ENCODE measurements around the gene GIMAP2. TPM values are rescaled to one million over a fixed set of nuclear protein-coding genes. Genes with fewer than 3 reads are reported as not detected.

Gene GIMAP2
- 0.48 and 0.54 TPM in 2 replicates for total RNA-seq

DNA sequence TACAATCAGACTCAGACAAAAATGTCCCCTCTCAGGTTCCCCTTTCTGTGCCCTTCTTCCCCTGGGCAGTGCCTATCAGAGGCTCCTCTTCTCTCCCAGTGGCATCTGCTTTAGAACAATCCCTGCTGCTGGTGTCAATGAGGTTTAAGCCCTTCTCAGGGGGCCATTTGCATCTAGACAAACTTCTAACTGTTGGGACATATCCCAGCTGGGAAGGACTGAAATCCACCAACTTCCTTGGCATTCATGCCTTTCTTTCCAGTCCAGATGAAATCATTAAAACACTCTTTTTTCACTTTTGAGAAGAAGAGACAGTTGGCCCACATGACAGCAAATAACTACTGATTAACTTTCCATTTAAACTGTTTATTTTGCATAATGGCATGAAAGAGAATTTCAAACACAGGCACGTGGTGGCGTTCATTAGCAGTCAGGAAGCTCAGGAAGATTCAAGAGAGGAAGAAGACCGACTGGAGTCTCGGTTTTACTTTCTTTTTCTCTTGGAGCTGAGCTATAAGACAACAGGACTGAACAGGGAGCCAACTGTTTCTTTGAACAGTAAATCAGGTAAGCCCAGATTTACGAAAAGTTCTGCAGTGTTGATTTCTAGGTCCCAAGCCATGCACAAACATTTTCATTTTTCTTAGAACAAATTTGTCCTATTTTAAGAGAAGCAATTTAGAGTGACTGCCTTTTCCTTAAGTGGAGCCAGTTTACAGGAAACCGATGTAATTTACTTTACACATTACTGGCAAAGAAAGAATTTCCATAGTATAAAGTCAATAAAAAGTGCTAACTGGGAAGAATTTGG is at the start of gene GIMAP2:
Gene GIMAP2 (plus strand): TSS at position 488 of the 811 bp plus-strand sequence. CDS start 1,354 bp downstream, outside the sequence.
- no peak for DNase-seq (ENCODE audit: low read depth)
- Histone ChIP-seq H3K4me3 (ENCODE audit: low read depth, low read length) (no peak within 1 kb of the TSS), H3K27me3 (ENCODE audit: control insufficient read depth, insufficient read depth, low read length) (no peaks in the 10 kb centered on the region), H3K36me3 (ENCODE audit: control insufficient read depth, insufficient read depth, low read length) (no peaks in the 10 kb centered on the region)
- TF ChIP-seq, protein P1, sequence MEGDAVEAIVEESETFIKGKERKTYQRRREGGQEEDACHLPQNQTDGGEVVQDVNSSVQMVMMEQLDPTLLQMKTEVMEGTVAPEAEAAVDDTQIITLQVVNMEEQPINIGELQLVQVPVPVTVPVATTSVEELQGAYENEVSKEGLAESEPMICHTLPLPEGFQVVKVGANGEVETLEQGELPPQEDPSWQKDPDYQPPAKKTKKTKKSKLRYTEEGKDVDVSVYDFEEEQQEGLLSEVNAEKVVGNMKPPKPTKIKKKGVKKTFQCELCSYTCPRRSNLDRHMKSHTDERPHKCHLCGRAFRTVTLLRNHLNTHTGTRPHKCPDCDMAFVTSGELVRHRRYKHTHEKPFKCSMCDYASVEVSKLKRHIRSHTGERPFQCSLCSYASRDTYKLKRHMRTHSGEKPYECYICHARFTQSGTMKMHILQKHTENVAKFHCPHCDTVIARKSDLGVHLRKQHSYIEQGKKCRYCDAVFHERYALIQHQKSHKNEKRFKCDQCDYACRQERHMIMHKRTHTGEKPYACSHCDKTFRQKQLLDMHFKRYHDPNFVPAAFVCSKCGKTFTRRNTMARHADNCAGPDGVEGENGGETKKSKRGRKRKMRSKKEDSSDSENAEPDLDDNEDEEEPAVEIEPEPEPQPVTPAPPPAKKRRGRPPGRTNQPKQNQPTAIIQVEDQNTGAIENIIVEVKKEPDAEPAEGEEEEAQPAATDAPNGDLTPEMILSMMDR (IDR thresholded peaks at IDR 0.05; ENCODE audit: insufficient read depth, low read length, poor library complexity, severe bottlenecking): no peak

DNA sequence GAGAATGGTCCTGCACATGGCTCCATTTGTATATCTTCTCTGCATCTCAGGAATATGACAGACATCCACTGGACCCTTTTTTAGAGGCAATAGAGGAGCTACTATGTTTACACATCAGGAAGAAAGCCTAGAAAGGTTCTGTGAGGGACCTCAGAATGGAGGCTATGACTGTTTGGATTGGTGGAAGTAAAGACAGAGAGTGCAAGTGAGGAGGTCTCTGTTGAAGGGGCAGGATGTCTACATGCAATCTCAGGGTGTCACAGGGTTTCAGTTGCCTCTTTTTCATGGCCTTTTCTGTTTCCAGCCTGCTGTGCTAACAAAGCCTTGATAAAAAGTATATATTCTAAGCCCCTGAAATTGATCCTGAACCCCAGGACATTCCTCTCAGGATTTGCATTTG is 43.7 kb upstream of the GIMAP2 start:
- Histone ChIP-seq H3K27me3 (ENCODE audit: control insufficient read depth, insufficient read depth, low read length) (no peaks in the 10 kb centered on the region), H3K4me3 (ENCODE audit: low read depth, low read length) (no peak overlapping the region), H3K36me3 (ENCODE audit: control insufficient read depth, insufficient read depth, low read length) (no peaks in the 10 kb centered on the region)
- DNase-seq (ENCODE audit: low read depth): no peak
- TF ChIP-seq, protein P1 (IDR thresholded peaks at IDR 0.05; ENCODE audit: insufficient read depth, low read length, poor library complexity, severe bottlenecking): no peak

DNA sequence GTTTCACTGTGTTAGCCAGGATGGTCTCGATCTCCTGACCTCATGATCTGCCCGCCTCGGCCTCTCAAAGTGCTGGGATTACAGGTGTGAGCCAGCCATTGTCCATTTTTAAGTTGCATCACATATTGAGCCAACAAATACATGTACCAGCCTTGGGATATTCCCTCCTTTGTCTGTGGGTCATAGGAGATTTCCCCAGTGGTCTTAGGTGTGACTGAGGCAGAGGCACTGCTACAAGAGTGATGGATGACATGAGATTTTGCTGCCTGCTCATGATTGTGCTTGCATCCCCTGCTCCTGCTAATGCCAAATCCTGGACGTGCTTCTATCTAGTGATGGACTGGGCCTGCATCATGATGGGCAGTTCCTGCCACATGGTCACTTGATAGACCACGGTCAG is 42.6 kb upstream of the GIMAP2 start:
- no peaks in the 10 kb centered on the region for H3K36me3 ChIP-seq (ENCODE audit: control insufficient read depth, insufficient read depth, low read length)
- no peak overlapping the region for H3K4me3 ChIP-seq (ENCODE audit: low read depth, low read length)
- DNase-seq (ENCODE audit: low read depth): no peak
- no peaks in the 10 kb centered on the region for H3K27me3 ChIP-seq (ENCODE audit: control insufficient read depth, insufficient read depth, low read length)
- TF ChIP-seq, protein P1 (IDR thresholded peaks at IDR 0.05; ENCODE audit: insufficient read depth, low read length, poor library complexity, severe bottlenecking): no peak

DNA sequence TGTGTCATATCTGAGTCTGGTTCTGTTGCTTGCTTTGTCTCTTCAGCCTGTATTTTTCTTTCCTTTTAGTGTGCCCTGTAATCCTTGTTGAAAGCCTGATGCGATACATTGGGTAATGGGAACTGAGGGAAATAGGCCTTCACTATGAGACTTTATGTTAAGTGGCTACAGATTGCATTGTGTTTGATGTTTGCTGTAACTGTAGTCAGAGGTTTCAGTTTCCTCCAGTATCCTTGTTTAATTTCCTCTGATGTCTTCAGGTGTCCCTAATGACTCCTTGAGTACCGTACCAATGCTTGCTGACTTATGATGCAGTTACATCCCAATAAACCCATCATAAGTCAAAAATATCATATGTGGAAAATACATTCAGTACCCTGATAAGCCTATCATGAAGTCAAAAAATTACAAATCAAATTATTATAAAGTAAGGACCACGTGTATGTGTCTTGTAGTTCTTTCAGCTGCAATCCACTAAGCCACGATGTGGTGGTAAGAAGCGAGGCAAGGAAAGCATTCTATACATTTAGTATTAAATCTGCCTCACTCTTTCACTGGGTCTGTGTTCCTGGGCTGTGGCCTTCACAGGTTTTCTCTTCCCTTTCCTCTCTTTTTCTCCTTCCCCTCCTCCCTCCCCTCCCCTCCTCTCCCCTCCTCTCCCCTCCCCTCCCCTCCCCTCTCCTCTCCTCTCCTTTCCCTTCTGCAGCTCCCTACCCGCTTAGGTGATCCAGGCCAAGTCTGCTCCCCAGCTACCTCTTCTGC is 40.1 kb upstream of the GIMAP2 start:
- Histone ChIP-seq H3K36me3 (ENCODE audit: control insufficient read depth, insufficient read depth, low read length) (no peaks in the 10 kb centered on the region), H3K27me3 (ENCODE audit: control insufficient read depth, insufficient read depth, low read length) (no peaks in the 10 kb centered on the region), H3K4me3 (ENCODE audit: low read depth, low read length) (no peak overlapping the region)
- TF ChIP-seq, protein P1 (IDR thresholded peaks at IDR 0.05; ENCODE audit: insufficient read depth, low read length, poor library complexity, severe bottlenecking): no peak
- no peak for DNase-seq (ENCODE audit: low read depth)

DNA sequence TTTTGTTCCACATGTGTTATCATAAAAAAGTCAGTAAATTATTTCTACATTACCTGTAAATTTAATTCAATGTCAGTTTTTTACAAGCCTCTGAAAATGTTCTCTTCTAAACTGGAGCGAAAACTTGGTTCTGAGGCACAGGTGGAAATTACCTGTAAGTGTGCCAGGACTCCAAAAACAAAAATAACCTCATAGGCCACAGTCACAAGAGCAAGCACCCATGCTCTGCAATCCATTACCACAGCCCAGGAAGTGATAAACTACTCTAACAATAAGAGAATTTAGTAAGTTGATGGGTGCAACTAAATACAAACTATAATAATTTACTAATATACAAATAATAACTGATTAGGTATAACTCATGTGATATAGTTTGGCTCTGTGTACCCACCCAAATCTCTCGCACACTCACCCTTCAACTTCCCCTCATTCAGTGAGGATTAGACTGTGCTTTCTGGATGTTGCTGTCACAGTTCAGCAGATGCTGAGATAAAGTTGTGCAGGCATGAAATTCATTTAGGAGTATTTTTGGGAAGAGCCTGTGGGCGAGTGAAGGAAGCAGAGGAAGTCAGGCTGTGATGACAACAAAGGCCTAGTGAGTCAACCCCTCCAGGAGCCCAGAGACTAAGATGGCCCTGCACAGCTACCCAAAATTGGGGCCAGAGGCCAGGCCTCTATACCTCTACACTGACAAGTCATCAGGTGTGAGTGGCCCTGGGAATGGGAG is 37.0 kb upstream of the GIMAP2 start:
- Histone ChIP-seq H3K36me3 (ENCODE audit: control insufficient read depth, insufficient read depth, low read length) (no peaks in the 10 kb centered on the region), H3K4me3 (ENCODE audit: low read depth, low read length) (no peak overlapping the region), H3K27me3 (ENCODE audit: control insufficient read depth, insufficient read depth, low read length) (no peaks in the 10 kb centered on the region)
- TF ChIP-seq, protein P1 (IDR thresholded peaks at IDR 0.05; ENCODE audit: insufficient read depth, low read length, poor library complexity, severe bottlenecking): no peak
- no peak for DNase-seq (ENCODE audit: low read depth)
